Measurements from ENCODE around the gene MOSPD3. TPM values are rescaled to one million over a fixed set of nuclear protein-coding genes. Genes with fewer than 3 reads are reported as not detected.

The MOSPD3 gene
- total RNA-seq, 2 donors from 2014 or later = 20.1 to 36.1 TPM

- H3K27me3 ChIP-seq (replicated peaks; ENCODE audit: insufficient read depth) = no peaks in the 10 kb centered on the region
- H3K9me3 ChIP-seq = no peaks in the 10 kb centered on the region
- H3K27ac ChIP-seq = no peak overlapping the region
- no peaks in the 10 kb centered on the region for H3K36me3 ChIP-seq
- WGBS = 95% methylated on average over 17 of the region's 17 CpGs
- intact Hi-C loops (cut with DNase I) = no loop called here
- TF ChIP-seq POLR2AphosphoS5 (IDR thresholded peaks at IDR 0.05) (no peak), CTCF (IDR thresholded peaks at IDR 0.05) (no peak), POLR2A (IDR thresholded peaks at IDR 0.05) (no peak)
- no peak for DNase-seq (ENCODE audit: low spot score)
- no peak overlapping the region for H3K4me3 ChIP-seq
- no peaks in the 10 kb centered on the region for H3K4me1 ChIP-seq (replicated peaks)
These were observed 20.7 kb upstream of the MOSPD3 start for GRCh38 chr7:100591596-100591995.

- TF ChIP-seq POLR2AphosphoS5 (IDR thresholded peaks at IDR 0.05) = no peak
- TF ChIP-seq CTCF (IDR thresholded peaks at IDR 0.05) = no peak
- no peak for TF ChIP-seq POLR2A (IDR thresholded peaks at IDR 0.05)
- WGBS = 95% methylated on average over 7 of the region's 7 CpGs
- intact Hi-C loops (cut with DNase I) = no loop called here
These were observed 17.2 kb upstream of the MOSPD3 start for GRCh38 chr7:100595188-100595587.

GRCh38 chr7:100598425-100598824 is 13.9 kb upstream of the MOSPD3 start:
- no peak overlapping the region for H3K4me3 ChIP-seq
- H3K36me3 ChIP-seq = no peaks in the 10 kb centered on the region
- no peaks in the 10 kb centered on the region for H3K9me3 ChIP-seq
- no peaks in the 10 kb centered on the region for H3K27me3 ChIP-seq (replicated peaks; ENCODE audit: insufficient read depth)
- DNase-seq (ENCODE audit: low spot score) = no peak
- no peak overlapping the region for H3K27ac ChIP-seq
- 91% methylated on average over 4 of the region's 4 CpGs for WGBS
- TF ChIP-seq POLR2AphosphoS5 (IDR thresholded peaks at IDR 0.05) (no peak), CTCF (IDR thresholded peaks at IDR 0.05) (no peak), POLR2A (IDR thresholded peaks at IDR 0.05) (no peak)
- no peaks in the 10 kb centered on the region for H3K4me1 ChIP-seq (replicated peaks)
- intact Hi-C loops (cut with DNase I) = no loop called here

More at GRCh38 chr7:100595188-100595587, 17.2 kb upstream of the MOSPD3 start:
- H3K27me3 ChIP-seq (replicated peaks; ENCODE audit: insufficient read depth) = no peaks in the 10 kb centered on the region
- no peak for DNase-seq (ENCODE audit: low spot score)
- no peaks in the 10 kb centered on the region for H3K9me3 ChIP-seq
- no peak overlapping the region for H3K27ac ChIP-seq
- H3K4me3 ChIP-seq = no peak overlapping the region
- no peaks in the 10 kb centered on the region for H3K4me1 ChIP-seq (replicated peaks)
- H3K36me3 ChIP-seq = no peaks in the 10 kb centered on the region

DNA sequence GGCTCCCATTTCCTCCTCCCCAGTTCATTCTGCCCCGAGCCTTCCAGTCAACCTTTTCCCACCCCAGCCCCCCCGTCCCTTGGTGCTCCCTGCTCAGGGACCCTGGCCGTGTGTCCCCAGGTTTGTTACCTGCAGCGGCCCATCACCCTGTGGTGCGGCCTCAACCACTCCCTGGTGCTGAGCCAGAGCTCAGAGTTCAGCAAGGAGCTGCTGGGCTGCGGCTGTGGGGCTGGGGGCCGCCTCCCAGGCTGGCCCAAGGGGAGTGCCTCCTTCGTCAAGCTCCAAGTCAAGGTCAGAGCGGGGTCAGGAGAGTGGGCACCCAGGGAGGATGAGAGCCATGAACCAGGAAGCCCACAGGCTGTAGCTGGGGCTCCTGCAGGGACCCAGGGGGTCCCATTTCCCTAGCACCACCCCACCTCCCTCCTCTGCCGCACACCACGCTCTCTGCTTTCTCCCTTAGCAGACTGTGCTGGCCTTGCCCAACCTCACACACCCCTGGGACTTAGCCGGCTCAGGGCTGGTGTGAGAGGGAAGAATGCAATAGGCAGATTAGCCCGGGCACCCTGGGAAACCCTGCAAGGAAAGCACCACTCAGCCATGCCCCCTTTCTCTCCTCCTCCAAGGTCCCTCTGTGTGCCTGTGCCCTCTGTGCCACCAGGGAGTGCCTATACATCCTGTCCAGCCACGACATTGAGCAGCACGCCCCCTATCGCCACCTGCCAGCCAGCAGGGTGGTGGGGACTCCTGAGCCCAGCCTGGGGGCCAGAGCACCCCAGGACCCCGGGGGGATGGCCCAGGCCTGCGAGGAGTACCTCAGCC is 12.2 kb upstream of the MOSPD3 start:
- Histone ChIP-seq H3K27me3 (replicated peaks; ENCODE audit: insufficient read depth) (no peaks in the 10 kb centered on the region), H3K27ac (no peak overlapping the region)

More for the DNA sequence above, 12.2 kb upstream of the MOSPD3 start:
- H3K4me1 ChIP-seq (replicated peaks) = no peaks in the 10 kb centered on the region
- no peak overlapping the region for H3K4me3 ChIP-seq
- WGBS = 80% methylated on average over 18 of the region's 18 CpGs
- no peaks in the 10 kb centered on the region for H3K36me3 ChIP-seq
- intact Hi-C loops (cut with DNase I) = no loop called here
- DNase-seq (ENCODE audit: low spot score) = no peak
- TF ChIP-seq POLR2A (IDR thresholded peaks at IDR 0.05) (no peak), CTCF (IDR thresholded peaks at IDR 0.05) (no peak), POLR2AphosphoS5 (IDR thresholded peaks at IDR 0.05) (no peak)
- no peaks in the 10 kb centered on the region for H3K9me3 ChIP-seq

Data from prostate gland (tissue), 2 donors.